ENCODE data around the gene FPR1. TPM values are rescaled to one million over a fixed set of nuclear protein-coding genes. Genes with fewer than 3 reads are reported as not detected.

Gene FPR1
- total RNA-seq, 6 experiments from 2014 or later, result 1.1 to 9.0 (median 5.2) TPM

GRCh38 chr19:51737924-51738323 lies 13.8 kb downstream of the FPR1 start:
- DNase-seq (no peak), ATAC-seq (no peak)
- H3K36me3 ChIP-seq, result no peaks in the 10 kb centered on the region
- WGBS (ENCODE audit: insufficient coverage, low coverage, low lambda C conversion rate, missing lambda C conversion rate), result 48% methylated on average over 2 of the region's 2 CpGs
- no peak for TF ChIP-seq CTCF (IDR thresholded peaks at IDR 0.05)
- TF ChIP-seq POLR2A (IDR thresholded peaks at IDR 0.05), result no peak
- H3K4me1 ChIP-seq, result no peaks in the 10 kb centered on the region
- H3K9me3 ChIP-seq, result no peaks in the 10 kb centered on the region
- intact Hi-C loops (cut with DNase I), result no loop called here
- H3K4me3 ChIP-seq, result no peak overlapping the region
- no peaks in the 10 kb centered on the region for H3K27me3 ChIP-seq
- no peak overlapping the region for H3K27ac ChIP-seq

DNA sequence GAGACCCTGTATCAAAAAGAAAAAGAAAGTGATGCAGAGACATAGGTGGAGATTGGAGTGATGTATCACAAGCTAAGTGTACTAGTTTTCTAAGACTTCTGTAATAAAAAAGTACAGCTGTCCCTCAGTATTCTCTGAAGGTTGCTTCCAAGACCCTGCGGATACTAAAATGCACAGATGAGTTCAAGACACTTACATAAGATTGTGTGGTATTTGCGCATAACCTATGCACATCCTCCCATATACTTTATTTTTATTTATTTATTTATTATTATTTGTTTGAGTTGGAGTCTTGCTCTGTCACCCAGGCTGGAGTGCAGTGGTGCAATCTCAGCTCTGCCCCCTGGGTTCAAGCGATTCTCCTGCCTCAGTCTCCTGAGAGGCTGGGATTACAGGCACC lies 14.3 kb downstream of the FPR1 start:
- no peak for TF ChIP-seq POLR2A (IDR thresholded peaks at IDR 0.05)
- no peak for TF ChIP-seq CTCF (IDR thresholded peaks at IDR 0.05)
- no peak overlapping the region for H3K4me3 ChIP-seq
- H3K27me3 ChIP-seq, result no peaks in the 10 kb centered on the region
- no peaks in the 10 kb centered on the region for H3K36me3 ChIP-seq
- no peak overlapping the region for H3K27ac ChIP-seq
- intact Hi-C loops (cut with DNase I), result no loop called here
- H3K9me3 ChIP-seq, result no peaks in the 10 kb centered on the region
- no peak for DNase-seq
- WGBS (ENCODE audit: insufficient coverage, low coverage, low lambda C conversion rate, missing lambda C conversion rate), result 72% methylated on average over 3 of the region's 3 CpGs
- no peaks in the 10 kb centered on the region for H3K4me1 ChIP-seq
- no peak for ATAC-seq

- Histone ChIP-seq H3K9me3 (no peaks in the 10 kb centered on the region), H3K4me3 (no peak overlapping the region), H3K36me3 (no peaks in the 10 kb centered on the region), H3K4me1 (no peaks in the 10 kb centered on the region), H3K27me3 (no peaks in the 10 kb centered on the region), H3K27ac (no peak overlapping the region)
- 40% methylated on average over 8 of the region's 10 CpGs for WGBS (ENCODE audit: insufficient coverage, low coverage, low lambda C conversion rate, missing lambda C conversion rate)
- DNase-seq (peak; percentile 51 to 64 (median 64)), ATAC-seq (peak; percentile 50 to 79 (median 74))
- intact Hi-C loops (cut with DNase I), result no loop called here
- TF ChIP-seq CTCF (IDR thresholded peaks at IDR 0.05) (no peak), POLR2A (IDR thresholded peaks at IDR 0.05) (no peak)
Observed at GRCh38 chr19:51735759-51736449, 15.8 kb downstream of the FPR1 start.

DNA sequence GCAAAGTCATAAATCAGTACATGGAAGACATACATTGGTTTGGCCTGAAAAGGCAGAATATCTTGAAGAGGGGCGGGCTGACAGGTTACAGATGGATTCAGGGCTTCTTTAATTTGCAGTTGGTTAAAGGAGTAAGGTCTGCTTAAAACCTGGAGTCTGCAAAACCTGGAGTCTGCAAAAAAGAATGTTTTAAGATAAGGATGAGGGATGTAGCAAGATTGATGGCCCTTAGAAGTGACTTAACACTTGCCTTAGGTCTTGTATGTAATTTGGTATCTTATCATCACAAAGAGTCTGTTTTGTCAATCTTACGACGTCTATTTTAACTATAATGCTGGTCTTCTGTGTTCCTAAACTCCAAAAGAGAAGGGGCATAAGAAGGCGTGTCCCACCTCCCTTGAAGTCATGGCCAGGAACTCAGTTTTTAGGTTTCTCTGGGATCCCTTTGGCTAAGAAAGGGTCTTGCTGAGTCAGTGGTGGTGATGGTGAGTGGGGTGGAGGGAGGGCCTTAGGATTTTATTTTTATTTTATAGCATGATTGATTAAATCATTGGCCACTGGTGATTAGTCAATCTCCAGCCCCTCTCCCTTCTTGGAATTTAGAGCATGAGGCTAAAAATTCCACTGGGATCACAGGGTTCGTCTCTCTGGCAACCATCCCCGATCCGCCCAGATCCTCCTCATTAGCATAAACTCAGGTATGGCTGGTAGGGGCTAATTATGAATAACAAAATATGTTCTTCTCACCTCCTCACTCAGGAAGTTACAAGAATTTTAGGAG lies 17.7 kb downstream of the FPR1 start:
- intact Hi-C loops (cut with DNase I), result no loop called here
- Histone ChIP-seq H3K27ac (no peak overlapping the region), H3K36me3 (no peaks in the 10 kb centered on the region), H3K27me3 (no peaks in the 10 kb centered on the region), H3K4me1 (no peaks in the 10 kb centered on the region), H3K9me3 (no peaks in the 10 kb centered on the region), H3K4me3 (no peak overlapping the region)
- DNase-seq, result no peak
- WGBS (ENCODE audit: insufficient coverage, low coverage, low lambda C conversion rate, missing lambda C conversion rate), result 41% methylated on average over 7 of the region's 7 CpGs
- TF ChIP-seq POLR2A (IDR thresholded peaks at IDR 0.05), result no peak
- TF ChIP-seq CTCF (IDR thresholded peaks at IDR 0.05), result no peak
- no peak for ATAC-seq
